Ascending aorta (tissue), 2 donors: ENCODE data around the gene PCK2. TPM values are rescaled to one million over a fixed set of nuclear protein-coding genes. Genes with fewer than 3 reads are reported as not detected.

Experiments used
- DNase-seq, 2 donors: peaks; one replicate each; pipeline ENCODE4 v3.0.0-alpha.2; 2019; ENCODE audit warnings: low spot score in 2 of 2
- H3K27ac ChIP-seq, 2 donors: fragments of 200-600 bp; sonication (generic); one replicate each; pipeline ENCODE4 v1.5.1; 2016 to 2017; ENCODE audit warnings: mild to moderate bottlenecking in 1 of 2
- H3K27me3 ChIP-seq: fragments of 200-600 bp; sonication (generic); one replicate; pipeline ENCODE4 v1.5.1; 2017
- H3K36me3 ChIP-seq, 2 donors: fragments of 200-600 bp; sonication (generic); one replicate each; pipeline ENCODE4 v1.5.1; 2016
- H3K4me1 ChIP-seq, 2 donors: fragments of 200-600 bp; sonication (generic); one replicate each; pipeline ENCODE4 v1.5.1; 2016 to 2017; ENCODE audit warnings: mild to moderate bottlenecking in 1 of 2
- H3K4me3 ChIP-seq, 2 donors: fragments of 200-600 bp; sonication (generic); one replicate each; pipeline ENCODE4 v1.5.1; 2016 to 2017; ENCODE audit warnings: mild to moderate bottlenecking in 1 of 2
- H3K9me3 ChIP-seq, 2 donors: fragments of 200-600 bp; sonication (generic); one replicate each; pipeline ENCODE4 v1.5.1; 2016
- CTCF ChIP-seq, 3 experiments: fragments of 200-600 bp in 2 of 3; fragments of 450-650 bp in 1 of 3; sonication (generic) in 2 of 3; IDR thresholded peaks; one replicate each; pipeline ENCODE4 v1.5.1; 2016 to 2019; ENCODE audit warnings: antibody characterized with exemption in 3 of 3, mild to moderate bottlenecking in 1 of 3, moderate library complexity in 1 of 3
- intact Hi-C: fragments of 100-400 bp; cut with DNase I; formaldehyde crosslinking; loops from one replicate; pipeline ENCODE4 v1.15.1; 2023
- total RNA-seq: library from RNA; depleted of rRNA; stranded (reverse); fragments of >200 nt; gene quantifications from one replicate; pipeline ENCODE4 v1.1.0, GENCODE V29; 2016

The PCK2 gene
- total RNA-seq, 1 donor from 2014 or later = 26.1 TPM

GRCh38 chr14:24138396-24139271 lies 44.5 kb downstream of the PCK2 start:
- intact Hi-C loops = no loop called here
- Histone ChIP-seq H3K36me3 (peaks cover 11 to 18% of the 10 kb centered on the region in 2 donors), H3K27me3 (no peaks in the 10 kb centered on the region), H3K27ac (no peak overlapping the region), H3K4me1 (peaks cover 9 to 31% of the 10 kb centered on the region in 2 donors), H3K4me3 (no peak overlapping the region), H3K9me3 (no peaks in the 10 kb centered on the region)
- no peak for DNase-seq
- no peak for TF ChIP-seq CTCF (IDR thresholded peaks at IDR 0.05)

- Histone ChIP-seq H3K9me3 (no peaks in the 10 kb centered on the region), H3K4me3 (peak overlapping the region in 1 of 2 donors; percentile 80), H3K36me3 (peaks cover 11 to 18% of the 10 kb centered on the region in 2 donors), H3K27me3 (no peaks in the 10 kb centered on the region), H3K27ac (peak overlapping the region in 1 of 2 donors; percentile 76), H3K4me1 (peaks cover 9 to 31% of the 10 kb centered on the region in 2 donors)
- no peak for DNase-seq
- no peak for TF ChIP-seq CTCF (IDR thresholded peaks at IDR 0.05)
- intact Hi-C loops = no loop called here
Measured at GRCh38 chr14:24139272-24139934, 45.3 kb downstream of the PCK2 start.

GRCh38 chr14:24141097-24141880 lies 47.2 kb downstream of the PCK2 start, which contains the start of gene EMC9:
TSS of gene EMC9 (minus strand) at chr14:24141591. CDS start at chr14:24141304, 287 bp downstream.
- H3K36me3 ChIP-seq = peaks cover 11 to 18% of the 10 kb centered on the region in 2 donors
- TF ChIP-seq CTCF (IDR thresholded peaks at IDR 0.05) = peak; percentile 22 to 74 (median 45)
- intact Hi-C loops = loop anchor here (1.0 to 10.0 kb wide), 3 partner anchors 26 to 836 kb away; partner anchors contain the start of genes BCL2L2, PPP1R3E and TINF2
- peak within 1 kb of the TSS; percentile 76 to 89 for H3K27ac ChIP-seq
- DNase-seq = peak; percentile 100
- no peaks in the 10 kb centered on the region for H3K27me3 ChIP-seq
- H3K4me1 ChIP-seq = peaks cover 18 to 39% of the 10 kb centered on the region in 2 donors
- peak within 1 kb of the TSS; percentile 80 to 81 for H3K4me3 ChIP-seq
- H3K9me3 ChIP-seq = no peaks in the 10 kb centered on the region

- Histone ChIP-seq H3K27ac (no peak overlapping the region), H3K4me1 (peaks cover 23 to 36% of the 10 kb centered on the region in 2 donors)
- intact Hi-C loops = loop anchor here (10.0 kb wide), 1 partner anchor 839 kb away; the partner anchor contains the start of genes BCL2L2 and PPP1R3E
Measured at GRCh38 chr14:24143511-24143910, 49.4 kb downstream of the PCK2 start.

More at GRCh38 chr14:24143511-24143910, 49.4 kb downstream of the PCK2 start:
- no peak for DNase-seq
- H3K27me3 ChIP-seq = no peaks in the 10 kb centered on the region
- H3K4me3 ChIP-seq = no peak overlapping the region
- H3K36me3 ChIP-seq = peaks cover 2 to 8% of the 10 kb centered on the region in 2 donors
- no peaks in the 10 kb centered on the region for H3K9me3 ChIP-seq
- TF ChIP-seq CTCF (IDR thresholded peaks at IDR 0.05) = no peak
